Stimulated activated memory B cell treated with anti-CD40 and anti-IgM and Interleukin-4, amounts not matched to agents 10 μg/mL and 1 μg/mL and 100 μg/mL, for 72 hours (primary cell): ENCODE results near the gene PLPP7.
"Not testable (repeated sequence)": the region's sequence is repeated elsewhere in the genome, so short reads cannot be mapped to it uniquely, and the experiment has no call there.

ENCODE experiments used
- ATAC-seq: fragments of 150-1000 bp; cut with Tn5 transposase; 2 replicates; pipeline ENCODE4 v1.10.0; 2021
- H3K27ac Mint-ChIP-seq: one replicate; pipeline ENCODE4 v1.8.0; 2022; ENCODE audit warnings: mild to moderate bottlenecking, mixed read lengths
- H3K27me3 Mint-ChIP-seq: one replicate; pipeline ENCODE4 v1.8.0; 2022; ENCODE audit warnings: mixed read lengths
- H3K36me3 Mint-ChIP-seq: one replicate; pipeline ENCODE4 v1.8.0; 2022; ENCODE audit warnings: mixed read lengths
- H3K4me1 Mint-ChIP-seq: one replicate; pipeline ENCODE4 v1.8.0; 2022; ENCODE audit warnings: mixed read lengths
- H3K4me3 Mint-ChIP-seq: one replicate; pipeline ENCODE4 v1.8.0; 2022; ENCODE audit warnings: mild to moderate bottlenecking, moderate library complexity, mixed read lengths
- H3K9me3 Mint-ChIP-seq: one replicate; pipeline ENCODE4 v1.8.0; 2022; ENCODE audit warnings: mixed read lengths

Gene PLPP7

GRCh38 chr9:131289301-131290035 is at the start of gene PLPP7:
TSS of gene PLPP7 (plus strand) at chr9:131289723. CDS start at chr9:131289998, 275 bp downstream.
- peak within 1 kb of the TSS; percentile 68 for H3K4me3 Mint-ChIP-seq

DNA sequence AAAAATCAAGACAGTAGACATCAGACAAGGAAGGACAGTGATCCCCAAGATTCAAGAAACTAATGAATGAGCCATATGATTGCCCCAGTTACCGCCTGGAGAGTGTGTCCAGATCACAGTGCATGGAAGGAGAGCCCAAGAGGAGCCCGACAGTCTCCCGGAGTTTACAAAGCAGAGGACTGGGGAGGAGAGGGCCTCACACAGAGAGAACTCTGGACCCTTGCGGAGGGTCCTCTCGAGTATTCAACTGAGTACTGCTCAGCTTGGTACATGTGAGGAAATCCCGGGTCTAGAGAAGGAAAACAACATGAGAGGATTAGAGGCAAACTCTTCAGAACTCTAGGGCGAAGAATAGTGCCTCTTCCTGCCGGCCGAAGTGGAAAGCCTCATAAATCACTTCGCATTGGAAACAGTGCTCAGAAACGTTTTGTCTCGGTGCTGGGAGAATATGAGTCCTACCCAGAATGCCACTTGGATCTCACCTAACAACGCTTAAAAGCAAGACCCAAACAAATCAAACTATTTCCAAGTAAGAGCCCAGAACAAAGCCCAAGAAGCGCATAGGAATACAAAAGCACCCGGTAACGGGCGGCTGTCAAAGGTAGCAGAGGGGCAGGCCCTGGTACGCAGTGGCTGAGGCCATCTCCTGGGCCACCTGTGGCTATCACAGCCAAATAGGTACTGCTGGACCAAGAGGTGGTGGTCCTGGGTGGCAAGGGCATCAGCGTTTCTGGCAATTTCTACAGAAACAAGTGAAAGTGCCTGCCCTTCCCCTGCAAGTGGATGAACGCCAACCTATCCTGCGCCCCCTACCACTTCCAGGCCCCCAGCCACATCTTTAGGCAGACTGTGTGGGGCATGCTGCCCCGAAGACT is 49.2 kb upstream of the PLPP7 start:
- Mint-ChIP-seq H3K9me3 (peaks cover 4% of the 10 kb centered on the region), H3K4me3 (no peak overlapping the region), H3K4me1 (peaks cover 15% of the 10 kb centered on the region), H3K27me3 (no peaks in the 10 kb centered on the region), H3K27ac (no peak overlapping the region), H3K36me3 (peaks cover 4% of the 10 kb centered on the region)
- ATAC-seq = no peak

More at GRCh38 chr9:131289301-131290035, at the start of gene PLPP7:
- H3K9me3 Mint-ChIP-seq = no peaks in the 10 kb centered on the region
- no peaks in the 10 kb centered on the region for H3K4me1 Mint-ChIP-seq
- H3K36me3 Mint-ChIP-seq = no peaks in the 10 kb centered on the region
- H3K27ac Mint-ChIP-seq = no peak within 1 kb of the TSS
- no peaks in the 10 kb centered on the region for H3K27me3 Mint-ChIP-seq
- peak; percentile 60 for ATAC-seq

DNA sequence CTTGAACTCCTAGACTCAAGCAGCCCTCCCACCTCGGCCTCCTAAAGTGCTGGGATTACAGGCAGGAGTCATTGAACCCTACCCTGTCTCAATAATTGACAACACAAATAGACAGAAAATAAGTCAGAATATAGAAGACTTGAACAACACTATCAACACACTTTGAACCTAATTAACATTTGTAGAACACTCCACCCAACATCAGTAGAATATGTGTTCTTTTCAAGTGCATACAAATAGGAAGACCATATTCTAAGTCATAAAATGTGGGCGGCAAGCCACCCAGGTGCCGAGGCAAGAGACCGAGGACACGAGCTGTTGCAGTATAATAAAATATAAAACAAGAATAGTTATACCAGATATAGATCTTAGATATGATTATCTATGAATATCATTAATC is 45.2 kb upstream of the PLPP7 start:
- ATAC-seq, H3K27me3 Mint-ChIP-seq, H3K4me3 Mint-ChIP-seq, H3K4me1 Mint-ChIP-seq, H3K9me3 Mint-ChIP-seq, H3K27ac Mint-ChIP-seq, H3K36me3 Mint-ChIP-seq: not testable (repeated sequence)

DNA sequence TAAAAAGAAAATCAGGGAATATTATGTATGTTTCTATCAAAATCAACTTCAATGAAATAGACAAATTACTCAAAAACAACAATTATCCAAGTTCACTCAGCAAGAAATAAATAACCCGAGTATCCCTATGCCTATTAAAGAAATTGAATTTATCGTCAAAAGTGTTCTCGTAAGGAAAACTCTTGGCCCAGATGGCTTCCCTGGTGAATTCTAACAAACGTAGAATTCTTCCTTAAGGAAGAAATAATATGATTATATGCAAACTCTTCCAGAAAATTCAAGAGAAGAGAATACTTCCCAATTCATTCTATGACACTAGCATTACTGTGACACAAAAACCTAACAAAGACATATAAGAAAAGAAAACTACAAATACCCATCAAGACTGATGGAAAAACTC is 42.9 kb upstream of the PLPP7 start:
- H3K4me3 Mint-ChIP-seq = no peak overlapping the region
- H3K4me1 Mint-ChIP-seq = no peaks in the 10 kb centered on the region
- H3K27ac Mint-ChIP-seq = no peak overlapping the region
- H3K9me3 Mint-ChIP-seq = peaks cover 4% of the 10 kb centered on the region
- no peak for ATAC-seq
- H3K36me3 Mint-ChIP-seq = no peaks in the 10 kb centered on the region
- H3K27me3 Mint-ChIP-seq = no peaks in the 10 kb centered on the region

DNA sequence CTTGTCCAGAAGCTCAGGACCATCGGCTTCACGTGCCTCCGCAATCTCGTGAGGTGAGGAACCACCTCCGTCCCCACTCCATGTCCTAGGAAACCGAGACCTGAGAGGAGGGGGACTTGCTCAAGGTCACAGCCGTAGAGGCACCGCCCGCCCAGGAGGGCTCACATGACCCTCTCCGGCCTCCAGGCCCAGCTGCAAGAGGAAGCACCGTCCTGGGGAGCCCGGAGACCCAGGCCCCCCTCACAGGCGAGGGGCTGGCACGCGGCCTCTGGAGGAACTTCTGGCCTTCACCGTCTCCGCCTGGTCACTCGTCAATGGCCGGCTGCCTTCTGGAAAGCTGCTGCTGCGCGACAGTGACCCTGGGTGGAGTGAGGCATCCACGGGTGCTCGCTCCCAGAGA is 37.4 kb upstream of the PLPP7 start:
- H3K9me3 Mint-ChIP-seq = no peaks in the 10 kb centered on the region
- peaks cover 32% of the 10 kb centered on the region for H3K4me1 Mint-ChIP-seq

GRCh38 chr9:131253891-131254491 is 35.5 kb upstream of the PLPP7 start:
- Mint-ChIP-seq H3K27ac (peak overlapping the region; percentile 88), H3K4me1 (peaks cover 41% of the 10 kb centered on the region), H3K4me3 (peak overlapping the region; percentile 23), H3K27me3 (no peaks in the 10 kb centered on the region), H3K9me3 (no peaks in the 10 kb centered on the region), H3K36me3 (no peaks in the 10 kb centered on the region)
- ATAC-seq = peak; percentile 42

More for the DNA sequence above, 37.4 kb upstream of the PLPP7 start:
- Mint-ChIP-seq H3K4me3 (peak overlapping the region; percentile 72), H3K27me3 (no peaks in the 10 kb centered on the region), H3K36me3 (no peaks in the 10 kb centered on the region), H3K27ac (peak overlapping the region; percentile 88)
- no peak for ATAC-seq

DNA sequence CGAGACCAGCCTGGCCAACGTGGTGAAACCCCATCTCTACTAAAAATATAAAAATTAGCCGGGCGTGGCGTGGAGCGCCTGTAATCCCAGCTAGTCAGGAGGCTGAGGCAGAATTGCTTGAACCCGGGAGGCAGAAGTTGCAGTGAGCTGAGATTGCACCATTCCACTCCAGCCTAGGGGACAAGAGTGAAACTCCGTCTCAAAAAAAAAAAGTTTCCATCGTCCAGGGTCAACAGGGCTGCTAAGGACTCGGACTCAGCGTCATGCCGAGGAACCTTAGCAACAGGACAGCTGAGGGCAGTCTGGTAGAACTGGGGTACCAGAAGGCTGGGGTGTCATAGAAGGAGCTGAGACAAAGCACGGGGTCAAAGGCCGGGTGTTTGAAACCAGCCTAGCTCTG is 34.9 kb upstream of the PLPP7 start:
- Mint-ChIP-seq H3K27me3 (no peaks in the 10 kb centered on the region), H3K4me1 (peaks cover 41% of the 10 kb centered on the region), H3K27ac (peak overlapping the region; percentile 88), H3K36me3 (peaks cover 4% of the 10 kb centered on the region), H3K4me3 (no peak overlapping the region), H3K9me3 (no peaks in the 10 kb centered on the region)
- ATAC-seq = no peak

- Mint-ChIP-seq H3K4me1 (peaks cover 41% of the 10 kb centered on the region), H3K36me3 (peaks cover 15% of the 10 kb centered on the region), H3K9me3 (no peaks in the 10 kb centered on the region), H3K4me3 (peak overlapping the region; percentile 74), H3K27ac (peak overlapping the region; percentile 88), H3K27me3 (no peaks in the 10 kb centered on the region)
- no peak for ATAC-seq
Measured at GRCh38 chr9:131255676-131256197, 33.8 kb upstream of the PLPP7 start.

GRCh38 chr9:131257266-131258025 is 32.1 kb upstream of the PLPP7 start:
- H3K4me3 Mint-ChIP-seq = no peak overlapping the region
- no peaks in the 10 kb centered on the region for H3K27me3 Mint-ChIP-seq
- peaks cover 20% of the 10 kb centered on the region for H3K36me3 Mint-ChIP-seq
- peak overlapping the region; percentile 88 for H3K27ac Mint-ChIP-seq
- peaks cover 43% of the 10 kb centered on the region for H3K4me1 Mint-ChIP-seq
- no peaks in the 10 kb centered on the region for H3K9me3 Mint-ChIP-seq
- no peak for ATAC-seq

- Mint-ChIP-seq H3K36me3 (peaks cover 20% of the 10 kb centered on the region), H3K27ac (peak overlapping the region; percentile 88), H3K4me3 (no peak overlapping the region)
Measured at GRCh38 chr9:131258186-131258585, 31.3 kb upstream of the PLPP7 start.

GRCh38 chr9:131258698-131259431 is 30.7 kb upstream of the PLPP7 start:
- no peak overlapping the region for H3K4me3 Mint-ChIP-seq
- no peaks in the 10 kb centered on the region for H3K27me3 Mint-ChIP-seq
- peaks cover 20% of the 10 kb centered on the region for H3K36me3 Mint-ChIP-seq
- no peak for ATAC-seq
- H3K9me3 Mint-ChIP-seq = no peaks in the 10 kb centered on the region
- H3K4me1 Mint-ChIP-seq = peaks cover 44% of the 10 kb centered on the region
- H3K27ac Mint-ChIP-seq = peak overlapping the region; percentile 88

More at GRCh38 chr9:131258186-131258585, 31.3 kb upstream of the PLPP7 start:
- H3K27me3 Mint-ChIP-seq = no peaks in the 10 kb centered on the region
- H3K4me1 Mint-ChIP-seq = peaks cover 43% of the 10 kb centered on the region
- ATAC-seq = no peak
- H3K9me3 Mint-ChIP-seq = no peaks in the 10 kb centered on the region

DNA sequence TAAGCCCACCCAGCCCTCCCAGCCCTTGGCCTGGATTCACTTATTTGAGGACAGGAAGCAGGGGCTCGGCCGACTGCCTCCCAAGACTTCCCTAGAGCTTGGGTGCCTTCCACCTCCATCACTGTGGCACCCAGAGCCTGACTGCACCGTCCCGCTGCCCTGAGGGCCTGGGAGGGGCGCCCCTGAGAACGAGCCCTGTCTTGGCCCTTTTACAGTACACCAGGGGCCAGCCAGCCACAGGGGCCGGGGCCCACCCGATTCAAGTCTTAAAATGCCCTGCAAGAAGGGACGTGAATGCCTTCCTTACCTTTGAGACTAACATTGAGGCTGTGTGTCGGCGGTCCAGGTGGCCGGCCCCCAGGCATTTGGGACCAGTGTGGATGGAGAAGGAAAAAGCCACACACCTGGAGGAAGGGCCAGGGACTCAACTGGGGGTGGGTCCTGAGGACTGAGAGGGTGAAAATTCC is 30.1 kb upstream of the PLPP7 start:
- H3K27me3 Mint-ChIP-seq = no peaks in the 10 kb centered on the region
- H3K9me3 Mint-ChIP-seq = no peaks in the 10 kb centered on the region
- H3K4me3 Mint-ChIP-seq = no peak overlapping the region
- peaks cover 44% of the 10 kb centered on the region for H3K4me1 Mint-ChIP-seq
- peaks cover 20% of the 10 kb centered on the region for H3K36me3 Mint-ChIP-seq
- ATAC-seq = no peak
- H3K27ac Mint-ChIP-seq = peak overlapping the region; percentile 50

DNA sequence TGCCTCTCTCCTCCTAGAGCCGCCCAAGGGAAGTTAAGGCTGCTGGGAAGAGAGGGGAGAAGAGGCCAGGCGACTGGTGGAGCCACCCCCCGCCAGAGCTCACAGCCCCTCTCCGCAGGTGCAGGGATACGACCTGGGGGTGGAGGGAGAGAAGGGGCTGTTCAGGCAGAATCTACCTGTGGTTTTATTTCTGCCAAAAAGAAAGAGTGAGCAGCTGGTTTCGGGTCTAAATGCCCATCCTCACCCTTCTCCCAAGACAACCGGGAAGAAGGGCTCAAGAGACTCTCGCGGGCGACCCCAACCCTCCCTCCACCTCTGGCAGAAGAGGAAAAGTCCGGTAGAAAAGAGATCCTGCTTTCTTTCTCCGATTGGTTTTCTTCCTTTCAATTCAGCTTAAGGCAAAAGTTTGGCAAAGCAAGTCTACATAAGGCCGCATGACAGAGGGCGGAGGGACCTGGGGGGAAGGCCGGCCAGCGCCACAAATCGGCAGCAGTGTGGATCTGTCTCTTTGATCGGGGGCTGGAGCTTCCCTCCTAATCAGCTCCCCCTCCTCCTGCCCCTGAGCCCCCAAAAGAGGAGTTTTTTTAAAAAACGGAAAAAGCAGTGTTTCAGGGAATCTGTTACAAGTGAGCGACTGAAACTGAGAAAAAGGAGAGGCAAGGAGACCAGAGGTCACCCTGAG is 29.5 kb upstream of the PLPP7 start:
- Mint-ChIP-seq H3K4me1 (peaks cover 49% of the 10 kb centered on the region), H3K36me3 (peaks cover 20% of the 10 kb centered on the region), H3K4me3 (no peak overlapping the region), H3K9me3 (no peaks in the 10 kb centered on the region), H3K27ac (peak overlapping the region; percentile 50), H3K27me3 (no peaks in the 10 kb centered on the region)
- ATAC-seq = no peak
